AG20443 (cell line): ENCODE measurements around the gene USP22.
"Not testable (repeated sequence)": the region's sequence is repeated elsewhere in the genome, so short reads cannot be mapped to it uniquely, and the experiment has no call there.

Experiments
- DNase-seq: peaks from one replicate; pipeline ENCODE4 v3.0.0; 2012; ENCODE audit warnings: low spot score, mixed read lengths

USP22 gene

DNA sequence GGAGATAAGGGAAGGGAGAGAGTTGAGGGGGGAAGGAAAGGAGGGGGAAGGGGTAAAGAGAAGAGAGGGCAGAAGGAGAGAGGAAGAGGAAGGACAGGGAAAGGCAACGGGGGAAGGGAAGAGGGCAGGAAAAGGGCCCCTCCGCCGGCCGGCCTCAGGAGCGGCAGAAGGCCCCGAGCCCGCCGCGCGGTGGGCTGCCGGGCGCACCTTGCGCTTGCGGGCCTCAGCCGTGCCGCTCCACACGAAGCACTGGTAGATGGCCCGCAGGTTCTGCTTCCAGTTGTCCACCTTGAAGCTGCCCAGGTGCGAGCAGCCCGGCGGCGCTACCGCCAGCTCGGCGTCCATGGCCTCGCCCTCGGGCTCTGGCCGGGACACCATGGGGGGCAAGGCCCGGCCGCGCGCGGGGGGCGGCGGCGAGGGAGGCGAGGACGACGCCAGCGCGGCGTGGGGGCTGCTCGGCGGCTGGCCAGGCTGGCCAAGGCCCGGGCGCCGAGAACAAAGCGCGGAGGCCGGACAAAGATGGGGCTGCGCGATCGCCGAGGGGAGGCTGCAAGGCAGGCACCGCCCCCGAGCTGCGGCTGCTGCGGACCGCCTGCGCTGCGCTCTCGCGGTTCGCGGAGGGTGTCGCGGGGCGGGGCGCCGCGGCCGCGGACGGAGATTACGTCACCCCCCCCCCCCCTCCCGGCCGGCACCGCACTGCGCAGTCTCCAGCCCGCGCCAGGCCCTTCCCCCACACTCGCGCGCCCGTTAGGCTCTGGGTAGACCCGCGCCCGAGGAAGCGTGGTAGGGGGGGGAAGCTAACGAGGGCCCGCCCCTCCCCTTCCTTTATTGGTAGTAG lies at the start of gene USP22:
TSS of gene USP22 (minus strand) at position 554 of the 838 bp plus-strand sequence. CDS start at position 378, 176 bp downstream.
- peak; percentile 98 for DNase-seq

DNA sequence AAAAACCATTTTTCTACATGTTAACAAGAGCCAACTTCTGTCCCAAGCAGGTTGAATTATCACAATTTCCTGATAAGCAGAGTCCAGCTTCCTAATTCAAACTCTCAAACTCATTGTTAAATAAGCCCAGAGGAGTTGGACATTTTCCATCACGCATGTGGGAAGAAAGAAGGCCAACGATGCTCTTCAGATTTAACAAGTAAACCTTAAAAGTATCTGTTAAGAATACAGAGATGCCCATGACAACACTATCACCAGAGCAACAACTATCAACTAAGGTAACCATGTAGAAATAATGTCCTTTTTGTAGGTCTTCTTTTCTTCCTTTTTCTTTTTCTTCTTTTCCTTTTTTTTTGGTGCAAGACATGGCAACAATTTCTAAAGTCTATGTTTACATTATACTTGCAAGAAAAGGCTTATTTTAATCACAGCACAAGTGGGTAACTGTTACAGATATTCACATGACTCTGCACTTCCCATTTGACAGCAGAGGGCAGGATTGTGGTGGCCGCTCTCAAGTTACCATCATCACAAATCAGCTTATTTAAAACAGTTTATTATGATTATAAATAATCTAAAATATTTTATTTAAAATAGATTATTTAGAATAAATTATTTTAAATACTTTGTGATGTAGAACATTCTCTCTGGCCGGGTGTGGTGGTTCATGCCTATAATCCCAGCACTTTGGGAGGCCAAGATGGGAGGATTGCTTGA lies 48.2 kb upstream of the USP22 start:
- DNase-seq = no peak

DNA sequence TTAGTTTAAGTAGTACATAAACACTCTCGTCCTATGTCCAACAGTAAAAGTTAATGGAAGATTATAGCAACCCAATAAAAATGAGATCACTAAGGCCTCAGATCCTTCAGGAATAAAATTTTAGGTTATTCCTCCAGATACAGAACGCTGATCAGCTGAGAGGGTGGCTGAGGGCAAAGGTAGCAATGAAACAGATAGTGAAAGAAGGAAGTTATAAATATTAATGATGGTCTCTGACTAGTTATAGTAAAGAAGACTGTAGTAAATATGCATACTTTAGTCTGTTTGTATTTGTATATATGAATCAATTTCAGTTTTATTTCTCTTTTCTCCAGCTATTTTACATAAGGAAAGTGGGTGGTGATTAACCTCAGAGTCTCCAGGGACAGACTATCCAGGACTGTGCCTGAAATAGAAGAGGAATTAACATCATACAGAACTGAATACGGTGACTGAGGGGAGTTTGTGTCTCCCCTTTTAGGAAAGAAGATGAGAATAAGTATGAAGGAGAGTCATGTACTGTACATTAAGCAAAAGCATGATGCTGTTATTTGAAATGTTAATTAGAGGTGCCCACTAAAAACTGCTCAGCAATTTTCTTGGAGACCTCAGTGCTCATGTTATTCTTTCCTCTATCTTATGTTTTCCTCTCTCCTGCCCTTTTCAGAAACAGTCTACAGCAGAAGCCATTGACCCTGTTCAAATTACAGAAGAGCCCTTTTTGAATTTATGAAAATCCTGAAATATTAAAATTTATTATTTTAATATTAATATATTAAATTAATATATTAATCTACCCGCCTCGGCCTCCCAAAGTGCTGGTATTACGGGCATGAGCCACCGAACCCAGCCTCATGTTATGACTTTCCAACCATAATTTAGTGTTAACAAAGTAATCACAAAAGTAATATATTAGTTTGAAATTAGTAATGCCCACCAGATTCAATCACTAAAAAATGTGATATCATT lies 47.4 kb upstream of the USP22 start:
- DNase-seq = no peak

DNA sequence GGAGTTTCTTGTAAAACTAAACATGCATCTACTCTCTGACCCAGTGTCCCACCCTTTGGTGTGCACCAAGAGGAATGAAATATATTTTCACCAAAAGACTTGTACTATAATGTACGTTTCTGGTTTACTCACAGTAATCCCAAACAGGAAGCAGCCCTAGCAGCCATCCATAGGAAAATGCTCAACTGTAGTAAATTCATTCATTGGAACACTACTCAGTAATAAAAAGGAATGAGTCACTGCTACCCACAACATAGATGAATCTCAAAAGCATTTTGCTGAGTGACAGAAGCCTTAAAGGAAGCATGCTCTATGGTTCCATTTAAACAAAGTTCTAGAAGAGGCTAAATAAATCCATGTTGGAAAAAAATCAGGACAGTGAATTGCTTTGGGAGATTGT lies 46.3 kb upstream of the USP22 start:
- no peak for DNase-seq

DNA sequence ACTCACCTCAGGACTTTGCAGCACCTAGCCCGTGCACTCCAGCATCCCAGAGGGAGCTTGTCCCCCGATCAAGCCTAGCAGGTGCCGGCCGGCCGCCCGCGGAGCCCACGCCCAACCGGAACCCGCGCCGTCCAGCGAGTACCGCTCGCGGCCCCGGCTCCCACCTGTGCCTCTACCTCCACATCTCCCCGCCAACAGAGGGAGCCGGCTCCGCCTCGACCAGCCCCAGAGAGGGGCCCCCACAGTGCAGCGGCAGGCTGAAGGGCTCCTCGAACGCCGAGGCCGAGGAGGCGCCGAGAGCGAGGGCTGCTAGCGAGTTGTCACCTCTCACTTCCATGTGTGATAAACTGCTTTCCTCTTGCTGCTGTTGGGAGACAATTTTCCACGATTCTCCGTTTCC lies 42.9 kb upstream of the USP22 start:
- DNase-seq = no peak

DNA sequence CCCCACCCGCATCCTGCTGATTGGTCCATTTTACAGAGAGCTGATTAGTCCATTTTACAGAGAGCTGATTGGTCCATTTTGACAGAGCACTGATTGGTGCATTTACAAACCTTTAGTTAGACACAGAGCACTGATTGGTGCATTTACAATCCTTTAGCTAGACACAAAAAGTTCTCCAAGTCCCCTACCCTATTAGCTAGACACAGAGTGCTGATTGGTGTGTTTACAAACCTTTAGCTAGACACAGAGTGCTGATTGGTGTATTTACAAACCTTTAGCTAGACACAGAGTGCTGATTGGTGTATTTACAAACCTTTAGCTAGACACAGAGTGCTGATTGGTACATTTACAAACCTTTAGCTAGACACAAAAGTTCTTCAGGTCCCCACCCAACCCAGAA lies 42.5 kb upstream of the USP22 start:
- DNase-seq = not testable (repeated sequence)

DNA sequence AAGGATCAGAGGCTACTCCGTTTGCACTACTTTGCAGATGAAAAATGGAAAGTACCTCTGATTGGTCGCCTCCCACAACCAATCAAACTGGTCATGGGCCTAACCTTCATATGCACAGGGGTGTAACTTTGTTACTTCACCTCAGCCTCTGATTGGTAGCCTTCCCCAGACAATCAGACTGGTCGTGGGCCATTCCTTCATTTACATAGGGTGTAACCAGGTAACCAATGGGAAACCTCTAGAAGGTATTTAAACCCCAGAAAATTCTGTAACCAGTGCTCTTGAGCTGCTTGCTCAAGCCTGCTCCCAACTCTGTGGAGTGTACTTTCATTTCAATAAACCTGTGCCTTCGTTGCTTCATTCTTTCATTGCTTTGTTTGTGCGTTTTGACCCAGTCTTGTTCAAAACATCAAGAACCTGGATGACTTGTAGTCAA lies 39.2 kb upstream of the USP22 start:
- DNase-seq = no peak

DNA sequence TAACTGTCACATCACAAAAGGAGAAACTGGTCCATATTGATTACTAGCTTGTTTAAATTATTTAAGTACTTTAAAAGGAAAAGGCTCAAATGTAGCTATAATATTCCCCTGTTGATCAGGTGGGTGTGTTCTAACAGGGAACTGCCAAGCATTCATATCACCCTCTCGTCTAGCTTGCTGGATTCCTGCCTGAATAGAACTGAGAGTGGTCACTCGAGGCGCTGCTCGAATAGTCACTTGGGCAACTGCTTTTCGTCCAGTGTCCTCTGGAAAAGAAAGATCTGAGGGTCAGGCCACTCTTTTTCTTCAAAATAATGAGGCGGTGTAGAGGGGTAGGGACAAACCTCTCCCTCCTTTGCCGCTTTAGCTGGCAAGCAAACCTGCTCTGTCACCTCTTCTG lies 36.4 kb upstream of the USP22 start:
- no peak for DNase-seq

DNA sequence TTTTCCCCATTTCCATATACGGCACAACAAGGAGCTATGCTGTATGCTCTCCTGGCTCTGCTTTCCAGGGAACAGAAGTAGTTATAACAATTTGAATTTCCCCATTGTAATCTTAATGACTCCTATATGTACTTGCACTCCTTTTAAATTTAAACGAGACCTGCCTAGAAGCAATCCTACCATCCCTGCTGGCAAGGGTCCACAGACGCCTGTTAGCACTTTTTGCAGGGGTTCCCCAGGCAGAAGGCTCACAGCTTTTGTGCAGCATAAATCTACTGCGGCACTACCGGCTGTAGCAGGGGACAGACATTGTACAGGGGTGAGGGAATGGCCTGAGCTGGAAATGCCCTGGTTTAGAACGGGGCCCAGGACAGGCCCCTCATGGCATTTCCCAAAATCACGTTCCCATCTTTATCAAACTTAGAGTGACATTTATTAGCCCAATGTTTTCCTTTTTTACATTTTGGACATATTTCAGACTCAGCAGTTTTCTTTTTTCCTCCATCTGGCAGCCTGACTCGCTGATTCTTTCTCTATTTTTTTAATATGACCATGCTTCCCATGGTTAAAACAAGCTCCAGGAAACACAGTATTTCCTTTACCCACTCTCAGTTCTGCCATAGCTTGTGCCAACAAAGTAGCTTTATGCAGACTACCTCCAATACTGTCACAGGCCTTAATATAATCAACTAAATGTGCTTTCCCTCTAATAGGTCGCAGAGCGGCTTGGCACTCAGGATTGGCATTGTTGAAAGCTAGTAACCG lies 35.4 kb upstream of the USP22 start:
- DNase-seq = no peak

DNA sequence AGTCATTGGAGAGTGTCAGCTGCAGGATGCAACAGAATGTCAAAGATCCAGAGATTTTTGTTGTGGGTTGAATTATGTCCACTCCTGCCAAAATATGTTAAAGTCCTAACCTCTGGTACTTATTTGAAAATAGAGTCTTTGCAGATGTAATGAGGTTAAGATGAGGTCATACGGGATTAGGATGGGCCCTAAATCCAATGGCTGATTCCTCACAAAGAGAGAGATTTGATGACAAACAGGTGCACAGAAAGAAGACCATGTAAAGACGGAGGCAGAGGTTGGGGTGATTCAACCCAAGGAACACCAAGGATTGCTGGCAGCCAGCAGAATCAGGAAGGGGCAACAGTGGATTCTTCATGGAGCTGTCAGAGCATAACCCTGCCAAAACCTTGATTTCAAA lies 34.5 kb upstream of the USP22 start:
- DNase-seq = no peak

DNA sequence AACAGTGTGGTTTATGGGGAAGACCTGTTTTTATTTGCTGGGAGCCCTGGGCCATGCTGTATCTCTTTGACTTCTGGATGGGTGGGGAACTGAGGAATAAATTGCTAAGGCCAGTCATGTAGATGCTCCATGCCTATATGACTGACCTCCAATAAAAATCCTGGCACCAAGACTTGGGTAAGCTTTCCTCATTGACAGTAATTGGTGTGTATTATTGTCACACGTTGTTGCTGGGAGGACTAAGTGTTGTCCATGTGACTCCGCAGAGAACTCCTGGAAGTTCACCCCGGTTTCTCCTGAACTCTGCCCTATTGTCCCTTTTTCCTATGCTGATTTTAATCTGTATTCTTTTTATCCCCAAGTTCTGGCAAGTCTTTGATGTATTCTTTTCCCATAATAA lies 33.4 kb upstream of the USP22 start:
- no peak for DNase-seq

DNA sequence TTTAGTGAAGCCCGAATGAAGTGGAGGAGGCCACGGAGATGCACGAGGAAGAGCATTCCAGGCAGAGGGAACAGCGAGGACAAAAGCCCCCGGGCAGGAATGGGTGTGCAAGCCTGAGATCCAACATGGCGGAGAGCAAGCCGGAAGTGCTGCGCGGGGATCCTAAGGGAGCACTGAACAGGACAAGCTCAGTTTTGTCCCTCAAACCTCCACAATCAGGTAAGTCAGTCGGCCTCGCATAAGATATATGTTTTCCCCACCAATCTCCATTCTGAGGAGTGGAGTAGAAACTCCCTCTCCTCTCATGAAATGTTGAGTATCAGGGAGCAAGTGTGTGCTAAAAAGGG lies 32.9 kb upstream of the USP22 start:
- DNase-seq = no peak

DNA sequence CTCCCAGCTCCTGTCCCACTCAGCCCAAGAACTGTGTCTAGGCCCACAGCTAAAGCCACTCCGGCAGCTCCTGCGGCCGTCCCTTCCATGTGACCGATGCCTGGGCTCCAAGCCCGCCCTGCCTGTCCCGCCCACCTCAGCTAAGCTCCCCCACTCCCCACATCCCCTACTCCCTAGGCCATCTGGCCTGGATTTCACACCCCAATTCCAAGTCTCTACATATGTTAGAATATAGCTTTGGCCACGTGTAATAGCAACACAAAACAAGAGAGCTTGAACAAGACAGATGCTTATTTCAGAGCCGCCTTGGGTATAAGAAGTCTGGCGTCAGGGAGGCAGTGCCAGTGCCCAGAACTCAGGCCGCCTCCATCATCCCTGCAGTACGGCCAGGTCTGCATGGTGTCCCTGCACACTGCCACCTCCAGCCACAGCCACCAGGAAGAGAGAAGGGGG lies 30.0 kb upstream of the USP22 start:
- no peak for DNase-seq

DNA sequence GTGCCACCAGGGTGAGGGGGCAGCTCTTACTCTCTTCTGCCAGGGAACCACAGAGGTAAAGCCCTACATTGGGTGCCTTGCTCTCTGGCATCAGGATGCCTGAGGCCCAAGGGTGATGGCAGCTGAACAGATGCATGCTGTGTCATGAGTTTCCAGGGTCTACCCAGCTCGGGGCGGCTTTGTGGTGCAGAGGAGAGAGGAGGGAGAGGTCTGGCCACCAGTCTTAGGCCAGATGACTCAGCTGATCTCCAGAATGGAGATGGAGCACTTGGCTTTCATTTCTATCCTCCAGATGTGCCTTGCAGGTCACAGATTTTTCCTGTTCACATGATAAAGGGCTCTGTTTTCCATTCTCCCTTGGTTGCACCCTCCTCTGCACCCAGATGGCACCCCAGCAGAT lies 23.6 kb upstream of the USP22 start:
- DNase-seq = peak; percentile 54

DNA sequence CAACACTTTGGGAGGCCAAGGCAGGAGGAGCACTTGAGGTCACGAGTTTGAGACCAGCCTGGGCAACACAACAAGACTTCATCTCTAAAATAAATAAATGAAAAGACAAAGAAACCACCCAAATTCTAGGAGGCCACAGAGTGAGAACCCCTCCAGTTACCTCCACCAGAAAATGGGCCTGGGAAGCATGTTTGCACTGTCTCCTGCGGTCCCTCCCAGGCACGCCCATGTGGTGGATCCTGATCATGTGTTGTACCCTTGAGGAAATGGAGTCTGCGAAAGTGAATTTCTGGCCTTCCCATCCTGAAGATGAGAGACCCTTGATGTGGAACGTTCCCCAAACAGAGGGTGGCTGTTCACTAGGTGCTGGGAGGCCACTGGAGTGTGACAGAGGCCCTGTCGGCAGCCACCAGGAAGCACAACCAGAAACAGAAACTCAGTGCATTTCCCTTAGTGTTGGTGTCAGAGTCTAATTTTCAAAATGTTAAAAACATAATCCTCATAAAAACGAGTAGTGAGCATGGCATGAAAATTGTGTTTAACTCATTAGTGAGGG lies 19.2 kb upstream of the USP22 start:
- DNase-seq = no peak

DNA sequence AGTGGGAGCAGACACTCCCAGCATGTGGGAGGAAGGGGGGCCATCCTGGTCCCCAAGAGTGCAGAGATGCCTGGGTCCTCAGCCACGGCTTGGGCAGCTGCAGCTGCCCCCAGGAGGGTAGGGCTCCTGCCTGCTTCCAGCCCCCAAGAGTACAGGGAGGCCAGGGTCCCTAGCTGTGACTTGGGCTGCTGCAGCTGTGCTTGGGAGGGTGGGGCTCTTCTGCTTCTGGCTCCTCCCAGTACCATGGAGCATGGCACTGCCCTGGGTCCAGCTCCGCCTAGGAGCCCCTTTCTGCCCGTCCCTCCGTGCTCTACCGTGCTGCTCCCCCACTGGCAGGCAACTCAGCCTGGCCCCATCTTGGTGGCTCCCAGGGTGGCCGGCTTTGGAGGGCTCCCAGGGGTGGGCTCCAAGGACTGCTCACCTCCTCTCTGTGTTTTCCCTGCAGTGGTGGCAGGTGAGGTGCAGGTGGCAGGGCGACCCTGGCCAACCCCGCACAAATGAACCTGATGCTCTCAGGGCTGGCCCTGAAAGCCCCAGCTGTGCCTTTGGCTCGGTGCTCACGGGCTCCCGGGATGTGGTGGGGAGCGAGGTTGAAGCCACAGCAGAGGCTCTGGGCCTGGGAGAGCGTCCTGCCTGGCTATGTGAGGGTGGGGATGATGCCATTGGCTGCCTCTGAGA lies 18.5 kb upstream of the USP22 start:
- no peak for DNase-seq

DNA sequence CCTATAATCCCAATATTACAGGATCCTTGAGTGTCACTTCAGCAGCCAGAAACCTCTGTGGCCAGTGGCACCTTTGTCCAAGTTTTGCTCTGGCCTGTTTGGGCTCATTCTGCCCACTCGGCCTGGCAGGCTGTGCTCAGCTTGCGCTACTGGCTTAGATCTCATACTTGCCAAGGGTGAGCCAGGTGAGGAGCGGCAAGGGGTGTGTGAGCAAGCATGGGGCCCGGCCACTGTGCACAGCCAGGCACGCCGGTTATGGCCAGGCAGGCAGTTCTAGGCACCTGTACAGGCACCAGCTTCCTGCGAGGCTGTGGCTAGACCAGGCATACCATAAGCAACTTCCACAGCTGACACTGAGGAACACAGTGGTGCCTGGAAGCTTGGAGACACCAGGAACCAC lies 16.9 kb upstream of the USP22 start:
- no peak for DNase-seq

DNA sequence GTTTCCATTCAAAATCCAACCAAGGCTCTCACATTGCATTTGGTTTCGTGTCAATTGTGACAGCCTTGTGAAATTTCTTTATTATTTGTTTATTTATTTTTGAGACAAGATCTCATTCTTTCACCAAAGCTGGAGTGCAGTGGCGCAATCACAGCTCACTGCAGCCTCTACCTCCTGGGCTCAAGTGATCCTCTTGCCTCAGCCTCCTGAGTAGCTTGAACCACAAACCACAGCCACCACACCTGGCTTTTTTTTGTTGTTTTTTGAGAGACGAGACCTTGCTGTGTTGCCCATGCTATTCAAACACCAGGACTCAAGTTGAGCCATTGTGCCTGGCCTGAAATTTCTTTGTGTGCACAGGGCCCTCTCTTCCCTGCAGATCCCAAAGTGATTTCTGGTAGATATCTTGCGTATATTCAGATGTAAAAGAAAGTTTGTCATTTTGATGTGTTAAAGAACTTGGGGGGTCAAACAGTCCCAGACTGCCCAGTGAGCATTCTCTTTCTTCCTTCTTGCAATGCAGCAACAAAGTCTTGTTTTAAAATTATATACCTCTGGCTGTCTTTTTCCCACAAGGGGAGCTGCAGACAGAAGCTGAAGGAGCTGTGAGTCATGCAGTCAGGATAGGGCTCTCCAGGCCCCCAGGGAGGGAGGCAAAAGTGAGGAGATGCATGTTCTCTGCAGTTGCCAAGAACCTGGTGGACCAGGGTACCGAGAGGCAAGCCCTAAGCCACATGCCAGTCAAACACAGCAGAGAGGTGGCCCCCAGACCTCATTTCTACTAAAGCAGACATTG lies 15.5 kb upstream of the USP22 start:
- peak; percentile 46 for DNase-seq

DNA sequence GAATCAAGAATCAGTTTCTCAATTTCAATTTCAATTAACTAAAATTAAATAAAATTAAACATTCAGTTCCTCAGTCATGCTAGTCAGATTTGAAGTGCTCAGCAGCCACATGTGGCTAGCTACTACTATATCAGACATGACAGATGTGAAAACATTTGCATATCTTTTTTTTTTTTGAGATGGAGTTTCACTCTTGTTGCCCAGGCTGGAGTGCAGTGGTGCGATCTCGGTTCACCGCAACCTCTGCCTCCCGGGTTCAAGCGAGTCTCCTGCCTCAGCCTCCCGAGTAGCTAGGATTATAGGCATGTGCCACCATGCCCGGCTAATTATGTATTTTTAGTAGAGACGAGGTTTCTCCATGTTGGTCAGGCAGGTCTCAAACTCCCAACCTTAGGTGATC lies 10.2 kb upstream of the USP22 start:
- not testable (repeated sequence) for DNase-seq

DNA sequence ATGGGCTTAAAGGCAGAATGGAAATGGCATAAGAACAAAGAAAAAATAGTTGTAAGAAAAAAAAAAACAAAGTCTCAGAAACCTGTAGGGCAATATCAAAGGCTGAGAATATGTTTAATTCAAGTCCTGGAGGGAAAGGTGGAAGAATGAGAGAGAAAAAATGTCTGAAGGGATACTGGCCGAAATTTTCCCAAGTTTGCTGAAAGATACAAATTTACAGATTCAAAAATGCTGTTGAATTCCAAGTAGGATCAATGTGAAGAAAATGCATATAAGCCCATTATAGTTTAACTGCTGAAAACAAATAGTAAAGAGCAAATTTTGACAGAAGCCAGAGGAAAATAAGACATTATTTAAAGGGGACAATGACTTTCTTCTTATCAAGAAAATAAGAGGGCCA lies 6.6 kb upstream of the USP22 start:
- DNase-seq = no peak
